RCC 7860 (cell line): ENCODE data around the gene MPDU1.
"Not testable (repeated sequence)": the region's sequence is repeated elsewhere in the genome, so short reads cannot be mapped to it uniquely, and the experiment has no call there.

Experiments used
- DNase-seq: peaks from one replicate; pipeline ENCODE4 v3.0.0-alpha.2; 2015; ENCODE audit warnings: low spot score
- FAIRE-seq: peaks from 2 replicates; lab custom pipeline; 2012; peaks lifted over from hg19 to GRCh38; lab: Jason Lieb, UNC

The MPDU1 gene

DNA sequence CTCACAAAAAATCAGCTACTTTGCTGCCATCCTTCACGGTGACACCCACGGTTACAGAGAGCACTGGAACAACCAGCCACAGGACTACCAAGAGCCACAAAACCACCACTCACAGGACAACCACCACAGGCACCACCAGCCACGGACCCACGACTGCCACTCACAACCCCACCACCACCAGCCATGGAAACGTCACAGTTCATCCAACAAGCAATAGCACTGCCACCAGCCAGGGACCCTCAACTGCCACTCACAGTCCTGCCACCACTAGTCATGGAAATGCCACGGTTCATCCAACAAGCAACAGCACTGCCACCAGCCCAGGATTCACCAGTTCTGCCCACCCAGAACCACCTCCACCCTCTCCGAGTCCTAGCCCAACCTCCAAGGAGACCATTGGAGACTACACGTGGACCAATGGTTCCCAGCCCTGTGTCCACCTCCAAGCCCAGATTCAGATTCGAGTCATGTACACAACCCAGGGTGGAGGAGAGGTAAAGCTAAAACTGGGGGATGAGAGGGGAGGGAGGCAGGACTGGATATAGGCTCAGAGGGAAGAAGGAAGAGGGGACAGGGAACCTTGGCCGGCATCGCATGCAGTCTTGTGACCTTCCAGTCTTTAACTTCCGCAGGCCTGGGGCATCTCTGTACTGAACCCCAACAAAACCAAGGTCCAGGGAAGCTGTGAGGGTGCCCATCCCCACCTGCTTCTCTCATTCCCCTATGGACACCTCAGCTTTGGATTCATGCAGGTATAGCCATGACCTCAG lies 3.6 kb upstream of the MPDU1 start:
- DNase-seq (no peak), FAIRE-seq (no peak)

DNA sequence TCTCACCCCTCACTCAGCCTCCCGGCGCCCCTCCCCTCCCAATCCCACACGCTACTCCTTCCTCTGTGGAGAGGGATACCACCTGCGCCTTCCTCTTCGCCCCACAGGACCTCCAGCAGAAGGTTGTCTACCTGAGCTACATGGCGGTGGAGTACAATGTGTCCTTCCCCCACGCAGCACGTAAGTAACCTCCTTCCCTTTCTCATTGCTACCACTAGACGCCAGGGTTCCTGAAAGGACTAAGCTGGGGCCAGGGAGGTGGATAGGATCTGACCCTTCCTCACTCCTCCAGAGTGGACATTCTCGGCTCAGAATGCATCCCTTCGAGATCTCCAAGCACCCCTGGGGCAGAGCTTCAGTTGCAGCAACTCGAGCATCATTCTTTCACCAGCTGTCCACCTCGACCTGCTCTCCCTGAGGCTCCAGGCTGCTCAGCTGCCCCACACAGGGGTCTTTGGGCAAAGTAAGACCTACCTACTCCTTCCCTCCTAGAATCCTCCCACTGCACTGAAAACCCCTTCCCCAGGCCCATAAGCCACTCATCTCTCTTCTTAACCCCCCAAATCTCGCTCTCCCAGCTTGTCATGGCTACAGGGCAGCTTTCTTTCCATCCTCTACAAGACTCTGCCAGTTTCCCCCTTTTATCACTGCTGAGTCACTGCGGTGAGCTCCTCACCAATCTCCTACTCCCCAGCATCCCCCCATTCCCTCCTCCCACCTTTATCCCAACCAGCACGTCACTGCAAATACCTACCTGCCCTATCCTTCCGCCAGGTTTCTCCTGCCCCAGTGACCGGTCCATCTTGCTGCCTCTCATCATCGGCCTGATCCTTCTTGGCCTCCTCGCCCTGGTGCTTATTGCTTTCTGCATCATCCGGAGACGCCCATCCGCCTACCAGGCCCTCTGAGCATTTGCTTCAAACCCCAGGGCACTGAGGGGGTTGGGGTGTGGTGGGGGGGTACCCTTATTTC lies 2.8 kb upstream of the MPDU1 start:
- FAIRE-seq, result no peak
- no peak for DNase-seq

DNA sequence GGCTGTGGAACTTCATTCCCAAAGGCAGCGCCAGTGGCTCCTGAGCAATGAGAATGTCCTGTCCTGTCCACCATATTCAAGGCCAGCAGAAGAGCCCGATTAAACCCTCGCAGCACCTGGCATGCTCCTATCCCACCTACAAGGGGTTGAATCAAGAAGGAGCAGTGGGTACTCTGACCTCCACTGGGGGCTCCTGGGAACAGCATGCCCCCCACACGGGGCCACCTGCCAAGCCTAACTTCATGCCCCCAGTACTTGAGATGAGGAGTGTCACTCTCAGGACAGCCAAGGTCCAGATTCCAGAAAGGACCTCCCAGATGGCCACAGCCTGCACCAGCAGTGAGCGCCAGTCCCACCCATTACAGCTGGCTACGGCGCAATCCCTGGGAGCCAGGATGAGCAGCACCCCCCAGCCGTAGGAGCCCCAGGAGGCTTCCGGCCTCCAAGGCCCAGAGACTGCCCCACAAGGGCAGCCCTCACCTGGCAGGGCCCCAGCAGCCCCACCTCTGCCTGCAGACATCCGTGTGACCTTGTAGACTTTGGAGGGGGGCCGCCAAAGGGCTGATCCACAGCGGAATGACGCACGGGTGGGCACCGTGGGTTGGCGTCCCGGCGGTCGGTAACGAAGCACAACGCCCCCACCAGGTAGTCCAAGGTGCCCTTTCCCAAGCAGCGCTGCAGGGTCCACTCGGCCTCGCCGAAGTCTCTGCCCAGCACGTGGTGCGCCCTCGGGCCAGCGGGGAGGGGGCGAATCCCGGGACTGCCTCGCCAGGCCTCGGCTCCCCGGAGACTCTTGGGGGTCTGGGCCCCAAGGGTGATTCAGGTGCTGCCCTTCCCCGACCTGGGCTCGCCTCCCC lies 1.0 kb upstream of the MPDU1 start:
- no peak for DNase-seq
- FAIRE-seq, result no peak

DNA sequence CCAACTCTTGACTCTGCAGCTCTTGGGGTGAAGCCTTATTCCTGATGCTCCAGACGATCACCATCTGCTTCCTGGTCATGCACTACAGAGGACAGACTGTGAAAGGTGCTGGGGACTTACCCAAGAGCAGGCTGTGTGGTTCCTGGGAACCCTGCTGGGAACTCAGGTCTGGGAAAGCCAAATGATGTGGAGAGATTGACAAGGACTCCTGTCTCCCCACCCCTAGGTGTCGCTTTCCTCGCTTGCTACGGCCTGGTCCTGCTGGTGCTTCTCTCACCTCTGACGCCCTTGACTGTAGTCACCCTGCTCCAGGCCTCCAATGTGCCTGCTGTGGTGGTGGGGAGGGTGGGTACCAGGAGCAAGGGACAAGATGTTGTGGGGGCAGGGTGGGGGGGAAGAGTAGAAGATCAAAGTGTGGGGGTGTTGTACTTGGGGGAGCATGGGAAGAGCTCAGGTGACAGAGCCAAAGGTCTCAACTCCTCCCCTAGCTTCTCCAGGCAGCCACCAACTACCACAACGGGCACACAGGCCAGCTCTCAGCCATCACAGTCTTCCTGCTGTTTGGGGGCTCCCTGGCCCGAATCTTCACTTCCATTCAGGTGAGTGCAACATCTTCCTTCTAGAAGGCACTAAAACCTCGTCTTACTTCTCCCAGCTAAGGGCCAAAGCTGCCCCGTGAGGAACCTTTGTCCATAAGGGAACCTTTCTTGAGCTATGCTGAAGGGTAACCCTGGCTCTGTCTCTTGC lies 3.2 kb downstream of the MPDU1 start:
- FAIRE-seq (no peak), DNase-seq (no peak)

DNA sequence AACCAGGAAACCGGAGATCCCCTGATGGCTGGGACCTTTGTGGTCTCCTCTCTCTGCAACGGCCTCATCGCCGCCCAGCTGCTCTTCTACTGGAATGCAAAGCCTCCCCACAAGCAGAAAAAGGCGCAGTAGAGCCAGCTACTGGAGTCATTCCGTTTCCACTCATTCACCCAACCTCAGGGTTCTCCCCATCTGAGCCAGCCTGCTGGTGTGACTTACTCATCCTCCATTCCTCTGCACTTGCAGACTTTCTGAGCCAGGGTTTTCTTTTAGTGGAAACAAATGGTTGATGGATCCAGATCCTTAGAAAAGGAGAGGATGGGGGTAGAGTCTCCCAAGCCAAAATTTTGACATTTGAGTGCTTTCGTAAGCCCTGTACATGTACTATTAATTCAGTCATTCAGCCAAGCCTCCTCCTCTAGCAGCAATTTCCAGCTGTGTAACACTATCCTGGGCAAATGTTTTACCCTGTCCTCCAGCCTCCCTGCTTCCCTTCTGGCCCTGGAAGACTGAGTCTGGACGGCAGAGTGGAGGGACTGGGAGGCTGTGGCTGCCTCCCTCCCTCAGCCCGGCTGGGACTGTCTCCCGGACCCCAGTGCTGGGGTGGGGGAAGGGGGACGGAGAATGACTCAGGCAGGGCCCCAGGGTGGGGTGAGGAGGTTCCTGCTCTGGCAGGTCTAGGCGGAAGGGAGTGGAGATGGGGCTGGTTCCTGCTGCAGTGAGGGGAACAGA lies 3.9 kb downstream of the MPDU1 start:
- FAIRE-seq (no peak), DNase-seq (no peak)

DNA sequence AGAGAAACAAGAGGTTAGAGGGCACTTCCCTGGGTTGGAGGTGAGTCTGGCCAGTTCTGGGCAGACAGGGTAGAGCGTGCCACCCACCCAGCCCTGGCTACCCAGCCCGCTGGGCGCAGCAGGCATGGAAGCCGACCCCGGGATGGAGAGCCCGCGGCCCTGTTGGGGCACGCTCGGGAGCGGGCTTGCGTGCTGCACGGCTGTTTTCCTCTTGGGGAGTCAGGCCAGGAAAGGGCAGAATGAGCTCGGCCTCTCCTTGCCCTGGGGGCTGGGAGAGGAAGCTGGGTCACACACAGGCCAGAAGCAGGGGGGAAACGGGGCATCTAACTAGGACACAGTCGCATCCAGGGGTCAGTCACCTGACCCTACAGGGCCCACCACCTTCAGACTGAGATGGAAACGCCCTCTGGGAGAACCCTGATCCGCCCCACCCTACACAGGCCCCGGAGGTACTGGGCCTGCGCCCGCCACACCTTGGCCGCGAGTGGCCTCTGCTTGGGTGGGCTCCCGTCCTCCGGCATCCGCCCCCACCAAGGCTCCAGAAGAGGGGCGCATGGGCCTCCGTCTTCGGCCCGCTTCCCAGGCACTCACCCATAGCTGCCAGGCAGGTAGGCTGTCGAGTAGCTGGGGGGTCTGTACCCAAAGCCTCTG lies 5.0 kb downstream of the MPDU1 start:
- no peak for FAIRE-seq
- no peak for DNase-seq

DNA sequence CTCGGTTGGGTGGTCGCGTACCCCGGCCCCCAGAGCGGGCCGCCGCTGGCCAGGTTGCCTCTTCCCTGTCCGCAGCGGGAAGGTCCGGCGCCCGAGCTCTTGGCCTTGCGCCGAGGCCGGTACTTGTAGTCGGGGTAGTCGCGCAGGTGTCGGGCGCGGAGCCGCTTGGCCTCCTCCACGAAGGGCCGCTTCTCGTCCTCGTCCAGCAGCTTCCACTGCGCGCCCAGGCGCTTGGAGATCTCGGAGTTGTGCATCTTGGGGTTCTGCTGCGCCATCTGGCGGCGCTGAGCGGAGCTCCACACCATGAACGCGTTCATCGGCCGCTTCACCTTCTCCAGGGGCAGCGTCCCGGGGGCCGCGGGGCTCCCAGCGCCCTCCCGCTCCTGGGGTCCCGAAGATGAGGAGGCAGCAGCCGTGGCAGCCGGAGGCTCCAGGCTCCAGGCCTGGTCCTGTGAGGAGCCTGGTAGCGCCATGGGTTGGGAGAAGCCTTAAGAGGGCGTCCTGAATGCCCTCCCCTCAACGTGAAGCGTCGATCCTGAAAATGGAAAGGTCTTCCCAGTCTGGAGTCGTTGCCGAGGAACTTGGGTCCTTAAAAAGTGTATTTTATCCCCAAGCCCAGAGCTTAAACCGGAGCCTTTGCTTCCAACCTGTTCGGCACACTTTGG lies 5.7 kb downstream of the MPDU1 start:
- FAIRE-seq, result no peak

DNA sequence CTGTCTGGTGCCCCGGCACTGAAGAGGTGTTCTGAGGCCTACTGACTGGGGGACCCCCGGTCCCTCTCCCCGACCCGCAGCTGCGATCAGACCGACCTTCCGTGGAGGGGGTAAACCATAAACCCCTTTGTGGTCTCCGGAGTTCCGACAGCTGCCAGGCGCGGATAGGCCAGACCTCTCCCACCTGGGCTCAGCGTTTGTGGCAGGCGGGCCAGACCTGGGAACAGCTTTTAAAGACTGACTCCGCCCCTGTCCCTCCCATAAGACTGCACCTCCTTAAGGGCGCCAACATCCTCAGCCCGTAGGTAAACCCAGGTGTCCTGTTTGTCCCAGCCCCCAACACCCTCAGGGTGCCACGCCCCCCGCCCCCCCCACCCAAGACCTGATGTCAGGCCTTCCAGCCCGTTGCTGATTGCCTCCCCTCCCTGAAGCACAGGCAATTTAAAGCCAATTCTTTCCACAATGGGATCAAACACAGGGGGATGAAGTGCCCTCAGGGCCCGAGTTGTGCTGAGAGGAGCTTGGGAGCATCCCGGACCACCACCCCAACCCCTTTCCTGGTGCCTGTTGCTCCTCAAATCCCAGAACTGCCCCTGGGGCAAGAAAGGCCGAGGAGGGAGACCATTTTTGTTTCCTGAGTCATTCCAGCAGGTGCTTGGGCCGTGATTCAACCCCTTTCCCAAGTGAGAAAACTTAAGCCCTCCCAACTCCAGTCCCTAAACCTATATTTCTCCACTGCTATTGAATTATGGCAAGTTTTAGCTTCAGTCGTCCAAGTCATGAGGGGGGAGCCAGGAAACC lies 6.4 kb downstream of the MPDU1 start, which contains the start of gene SOX15:
TSS of gene SOX15 (minus strand) at position 204 of the 801 bp plus-strand sequence. CDS start 418 bp downstream, outside the sequence.
- FAIRE-seq, result no peak

More for the DNA sequence above, 5.7 kb downstream of the MPDU1 start:
- no peak for DNase-seq

DNA sequence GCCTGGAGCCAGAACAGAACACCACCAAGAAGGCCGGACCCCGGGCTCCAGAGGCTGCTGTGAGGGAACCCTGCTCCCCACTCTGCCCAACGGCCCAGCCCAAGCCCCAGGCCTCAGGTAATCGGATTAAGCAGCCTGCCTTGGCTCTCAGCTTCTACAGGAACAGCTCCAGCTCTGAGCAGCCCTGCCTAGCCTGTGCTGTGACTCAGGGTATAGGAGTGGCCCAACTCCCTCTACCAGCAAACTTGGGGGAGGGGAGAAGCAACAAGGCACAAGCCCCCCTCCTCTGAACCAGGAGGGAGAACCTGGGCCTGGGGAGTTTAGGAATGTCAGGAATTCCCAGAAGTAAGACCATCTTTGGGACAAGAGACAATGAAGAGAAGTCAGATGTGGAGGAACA lies 7.1 kb downstream of the MPDU1 start:
- no peak for FAIRE-seq
- no peak for DNase-seq

More for the DNA sequence above, 6.4 kb downstream of the MPDU1 start, which contains the start of gene SOX15:
- no peak for DNase-seq

DNA sequence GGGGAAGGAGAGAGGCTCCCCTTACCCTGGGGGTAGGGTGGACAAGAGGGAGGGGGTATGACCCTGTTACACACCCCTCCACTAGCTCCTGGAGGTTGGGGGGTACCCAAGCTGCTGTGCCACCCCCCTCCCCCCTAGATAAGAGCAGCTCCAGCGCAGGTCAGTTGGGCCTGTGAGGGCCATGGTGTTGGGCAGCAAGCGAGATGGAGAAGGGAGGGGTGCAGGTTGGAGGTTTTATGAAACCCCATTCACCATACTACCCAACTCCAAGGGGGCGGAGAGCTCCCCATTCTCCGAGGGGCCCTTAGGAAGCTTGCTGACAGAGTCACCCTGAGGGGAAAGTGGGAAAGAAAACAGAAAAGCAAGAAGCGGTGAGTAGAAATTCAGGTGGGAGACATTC lies 7.9 kb downstream of the MPDU1 start:
- FAIRE-seq, result no peak
- no peak for DNase-seq

DNA sequence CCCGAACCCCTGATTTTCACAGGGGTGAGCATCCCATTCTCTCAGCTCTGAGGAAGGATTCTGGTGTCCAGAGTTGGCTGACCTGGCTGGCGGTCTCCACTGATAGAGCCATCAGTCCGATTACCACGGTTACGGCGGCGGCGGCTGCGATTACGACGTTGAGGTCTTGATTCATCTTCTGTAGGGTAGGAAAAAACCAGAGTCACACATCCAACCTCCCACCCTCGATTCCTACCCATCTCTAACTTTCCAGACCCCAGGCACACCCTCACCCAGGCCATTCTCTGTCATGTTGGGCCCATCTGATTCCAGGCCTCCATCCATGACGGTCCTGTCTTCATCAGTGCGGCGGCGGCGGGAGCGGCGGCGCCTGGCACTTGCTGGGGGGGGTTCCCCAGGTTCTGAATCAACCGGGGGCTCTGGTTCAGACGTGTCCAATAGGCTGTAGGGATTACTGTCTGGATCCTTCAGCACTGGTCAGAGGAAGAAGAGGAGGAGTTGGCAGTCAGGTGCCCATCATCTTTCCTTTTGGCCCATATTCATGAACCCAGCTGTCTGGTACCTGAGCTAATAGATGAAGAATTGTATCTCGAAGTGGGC lies 8.9 kb downstream of the MPDU1 start:
- DNase-seq (no peak), FAIRE-seq (no peak)

DNA sequence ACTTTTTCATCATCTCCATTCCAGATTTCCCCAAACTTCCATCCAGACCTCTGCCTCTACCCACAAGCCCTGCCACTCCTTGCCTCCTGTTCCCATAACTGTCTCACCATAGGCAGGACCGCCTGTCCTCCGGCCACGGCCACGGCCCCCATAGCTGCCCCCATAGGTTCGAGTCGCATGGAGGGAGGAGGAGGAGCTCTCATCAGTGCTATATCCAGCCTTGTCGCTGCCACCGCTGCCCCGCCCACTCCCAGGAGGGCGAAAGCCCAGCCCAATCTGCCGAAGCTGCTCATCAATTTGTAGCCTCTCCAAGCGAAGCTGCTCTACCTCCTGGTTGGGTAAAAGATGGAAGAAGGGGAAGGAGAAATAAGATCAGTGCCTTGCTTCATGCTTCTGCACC lies 9.6 kb downstream of the MPDU1 start:
- no peak for DNase-seq
- FAIRE-seq, result no peak

DNA sequence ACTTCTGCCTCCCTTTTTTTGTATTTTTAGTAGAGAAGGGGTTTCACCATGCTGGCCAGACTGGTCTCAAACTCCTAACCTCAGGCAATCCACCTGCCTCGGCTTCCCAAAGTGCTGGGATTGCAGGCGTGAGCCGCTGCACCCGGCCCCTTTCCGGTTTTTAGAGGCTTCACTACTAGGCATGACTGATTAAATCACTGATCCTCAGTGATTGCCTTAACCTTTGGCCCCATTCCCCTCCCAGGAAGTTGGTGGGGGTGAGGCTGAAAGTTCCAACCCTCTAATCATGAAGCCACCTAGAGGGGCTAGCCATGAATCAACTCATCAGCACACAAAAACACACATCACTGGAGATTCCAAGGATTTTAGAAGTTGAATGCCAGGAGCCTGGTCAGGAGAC lies 13.9 kb downstream of the MPDU1 start:
- FAIRE-seq, DNase-seq: not testable (repeated sequence)

DNA sequence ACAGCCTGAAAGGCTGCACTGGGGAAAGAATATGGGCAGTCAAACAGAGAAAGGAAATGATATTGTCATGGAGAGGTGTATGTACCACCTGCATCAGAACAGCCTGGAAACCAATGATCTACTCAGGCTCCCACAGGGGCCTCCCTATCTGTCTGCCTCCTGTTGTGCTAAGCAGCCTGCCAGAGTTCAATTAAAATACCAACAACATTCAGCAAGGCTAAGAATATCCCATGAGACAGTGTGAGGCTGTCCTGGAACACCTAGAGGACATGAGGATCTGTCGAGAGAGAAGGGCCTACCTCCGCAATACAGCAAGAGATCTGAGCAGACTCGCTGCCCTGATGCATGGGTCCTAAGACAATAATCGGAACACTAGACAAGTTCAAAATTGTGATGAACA lies 22.6 kb downstream of the MPDU1 start:
- DNase-seq (no peak), FAIRE-seq (no peak)

DNA sequence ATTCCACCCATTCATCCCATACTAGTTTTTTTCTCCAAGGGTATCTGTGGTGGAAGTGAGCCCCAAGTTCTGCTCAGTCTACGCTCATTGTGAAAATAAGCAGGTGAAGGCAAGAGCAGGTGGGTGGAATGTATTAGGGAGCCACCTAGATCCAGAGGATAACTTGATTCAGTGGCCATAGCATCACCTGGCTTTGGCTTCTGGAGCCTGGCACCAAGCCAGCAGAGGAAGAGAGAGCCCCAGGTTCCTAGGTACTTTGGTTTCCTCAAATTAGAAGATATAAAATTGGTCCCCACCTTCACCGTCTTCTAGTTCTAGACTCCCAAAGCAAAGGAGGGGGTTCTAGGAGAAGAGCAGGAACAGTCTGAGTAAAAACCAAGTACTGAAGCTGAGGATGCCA lies 27.0 kb downstream of the MPDU1 start:
- FAIRE-seq (no peak), DNase-seq (no peak)

DNA sequence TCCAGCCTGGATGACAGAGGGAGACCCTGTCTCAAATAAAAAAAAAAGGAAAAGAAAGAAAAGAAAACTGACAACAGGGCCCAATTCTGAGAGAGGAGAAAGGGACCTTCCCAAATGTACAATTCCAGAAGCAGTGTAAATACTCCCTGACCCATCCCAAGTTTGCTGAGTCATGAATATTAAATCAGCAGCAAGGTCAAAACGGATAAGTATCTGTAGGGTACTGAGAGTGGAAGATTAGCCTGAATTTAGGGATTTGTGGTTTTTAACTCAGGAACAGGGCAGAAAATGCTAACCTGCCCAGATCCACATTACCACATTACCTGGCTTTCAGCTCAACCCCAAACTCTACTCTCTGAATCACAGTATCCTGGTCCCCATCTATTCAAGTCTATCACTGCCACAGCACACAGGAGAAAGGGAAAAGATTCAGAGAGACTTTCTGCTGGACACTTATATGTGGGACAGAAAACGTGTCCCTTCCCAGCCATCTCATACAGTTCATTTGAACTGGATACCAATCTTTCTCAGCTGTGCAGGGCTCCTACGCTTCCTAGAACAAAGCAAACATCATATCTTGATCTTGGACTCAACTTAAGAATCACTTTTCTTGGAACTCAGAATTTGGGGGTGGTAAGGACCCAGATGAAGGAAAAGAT lies 28.1 kb downstream of the MPDU1 start:
- DNase-seq (no peak), FAIRE-seq (no peak)

DNA sequence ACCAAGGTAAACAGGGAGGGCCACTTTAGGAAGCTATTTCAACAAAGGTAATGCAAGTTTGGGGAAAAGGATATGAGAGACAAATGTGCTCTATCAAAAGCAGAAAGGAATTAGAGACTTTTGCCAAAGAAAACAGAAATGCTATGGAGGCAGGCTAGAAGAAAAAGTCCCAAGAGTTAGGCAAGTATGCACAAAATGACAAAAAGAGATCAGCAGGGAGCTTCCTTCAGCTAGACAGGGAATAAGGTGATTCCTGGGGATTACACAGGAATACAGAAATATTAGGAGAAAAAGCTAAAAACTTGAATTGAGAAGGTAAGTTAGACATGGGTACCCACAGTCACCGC lies 28.6 kb downstream of the MPDU1 start:
- DNase-seq, result no peak
- FAIRE-seq, result no peak
